HG03039 (cell line): Measurements from ENCODE around the gene DDRGK1.
"Not testable (repeated sequence)": the region's sequence is repeated elsewhere in the genome, so short reads cannot be mapped to it uniquely, and the experiment has no call there.

ENCODE experiments used
- ATAC-seq: cut with Tn5 transposase; IDR thresholded peaks from one replicate; pipeline ENCODE4 v1.9.1; 2021; ENCODE audit warnings: mild to moderate bottlenecking, moderate library complexity; ENCODE audit not compliant: unreplicated experiment

The DDRGK1 gene

GRCh38 chr20:3221398-3222226 lies 17.1 kb upstream of the DDRGK1 start:
- ATAC-seq: no peak

GRCh38 chr20:3218307-3218988 lies 14.0 kb upstream of the DDRGK1 start:
- peak; percentile 46 for ATAC-seq

GRCh38 chr20:3215359-3215917 lies 11.0 kb upstream of the DDRGK1 start:
- not testable (repeated sequence) for ATAC-seq

- no peak for ATAC-seq
Observed at GRCh38 chr20:3213226-3213625, 8.7 kb upstream of the DDRGK1 start.

DNA sequence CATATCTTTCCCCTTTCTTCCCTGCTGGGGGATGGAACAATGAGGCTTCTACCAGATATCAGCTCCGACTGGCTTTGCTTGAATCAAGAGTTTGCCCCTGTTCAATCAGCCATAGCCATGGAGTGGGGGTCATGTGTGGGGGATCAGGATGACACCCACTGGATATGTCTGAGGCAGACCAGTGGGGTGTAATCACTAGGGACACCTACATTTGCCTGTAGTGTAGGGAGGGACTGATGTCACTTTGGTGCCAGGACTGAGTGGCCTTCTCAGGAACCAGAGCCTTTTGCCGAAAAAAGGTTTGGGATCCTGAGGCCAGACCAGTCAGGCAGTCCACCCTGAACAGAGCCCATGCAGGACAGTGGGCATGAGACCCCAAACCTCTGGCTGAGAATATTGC lies 5.9 kb upstream of the DDRGK1 start:
- ATAC-seq: no peak

DNA sequence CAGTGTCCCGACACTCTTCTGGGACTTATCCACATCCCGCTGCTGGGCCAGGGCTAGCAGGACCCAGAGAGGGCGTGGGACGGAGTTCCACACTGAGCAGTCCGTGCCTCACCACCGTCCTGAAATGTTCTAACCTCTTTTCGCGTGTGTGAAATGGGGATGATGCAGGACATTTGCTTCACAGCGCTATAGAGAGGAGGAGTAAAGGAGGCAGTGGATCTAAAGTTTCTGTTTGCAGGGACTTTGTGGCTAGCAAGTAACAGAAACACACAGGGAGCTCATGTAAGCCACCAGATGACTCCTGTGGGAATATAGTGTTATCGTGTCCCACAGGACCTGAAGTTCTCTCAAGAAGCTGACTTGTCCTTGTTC lies 5.5 kb upstream of the DDRGK1 start:
- no peak for ATAC-seq

- ATAC-seq: no peak
Observed at GRCh38 chr20:3209257-3209945, 4.9 kb upstream of the DDRGK1 start, which contains the start of gene ITPA. Gene ITPA (plus strand): TSS chr20:3209498. CDS start chr20:3209552, 54 bp downstream.

DNA sequence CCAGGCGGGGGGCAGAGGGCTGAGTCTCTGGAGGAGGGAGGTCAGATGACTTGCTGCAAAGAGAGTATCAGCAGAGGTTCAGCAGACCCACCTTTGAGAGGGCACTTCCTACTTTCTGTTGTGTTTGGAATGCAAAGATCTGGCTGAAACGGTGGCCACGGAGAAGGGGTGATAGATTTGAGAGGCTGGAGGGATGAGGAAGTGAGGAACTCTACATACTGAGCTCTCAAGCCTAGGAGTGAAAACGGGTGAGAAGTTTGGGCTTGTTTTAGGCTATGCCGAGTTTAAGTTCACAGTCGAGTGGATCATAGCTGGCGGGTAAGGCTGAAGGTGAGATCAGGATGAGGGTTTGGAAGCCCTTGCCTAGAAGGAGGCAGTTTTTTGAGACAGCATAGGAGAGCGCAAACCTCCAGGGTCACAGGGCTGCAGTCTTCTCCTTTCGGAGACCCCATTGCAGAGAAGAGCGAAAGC lies 4.3 kb upstream of the DDRGK1 start:
- ATAC-seq: no peak

DNA sequence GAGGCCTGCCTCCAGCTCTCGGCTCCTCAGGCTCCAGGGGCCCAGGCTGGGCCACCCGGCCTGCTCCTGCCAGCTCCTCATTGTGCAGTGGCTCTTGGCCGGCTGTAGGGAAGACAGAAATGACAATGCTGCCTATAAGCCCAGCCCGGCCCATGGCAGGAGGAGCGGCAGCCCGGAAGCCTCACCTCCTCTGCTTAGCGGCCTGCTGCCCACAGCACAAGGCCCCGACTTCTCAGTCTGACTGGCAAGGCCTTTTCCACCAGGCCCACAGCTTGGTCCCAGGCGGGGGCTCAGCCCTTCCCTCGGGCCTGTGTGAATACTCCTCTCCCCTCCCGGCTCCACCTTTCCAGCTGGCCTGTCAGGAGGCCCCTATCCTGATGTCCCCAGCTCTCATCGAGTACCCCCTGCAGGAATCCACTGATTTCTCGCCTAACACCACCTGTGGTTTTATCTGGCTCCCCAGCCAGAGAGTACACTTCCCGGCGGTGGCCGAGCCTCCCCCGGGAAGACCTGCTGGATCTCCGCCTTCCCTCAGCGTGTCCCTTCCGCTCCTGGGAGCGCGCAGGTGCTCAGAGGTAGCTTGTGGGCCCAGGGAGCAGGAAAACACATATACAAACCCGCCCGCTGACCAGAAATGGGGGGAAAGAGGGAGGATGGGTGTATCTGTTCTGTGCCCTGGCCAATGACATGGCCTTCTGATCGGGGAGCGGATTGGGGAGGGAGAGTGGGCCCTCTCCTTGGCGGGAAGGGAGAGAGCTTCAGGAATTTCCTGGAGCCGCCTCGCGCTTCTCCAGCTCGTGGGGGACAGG lies 963 bp downstream of the DDRGK1 start:
- peak; percentile 13 for ATAC-seq

DNA sequence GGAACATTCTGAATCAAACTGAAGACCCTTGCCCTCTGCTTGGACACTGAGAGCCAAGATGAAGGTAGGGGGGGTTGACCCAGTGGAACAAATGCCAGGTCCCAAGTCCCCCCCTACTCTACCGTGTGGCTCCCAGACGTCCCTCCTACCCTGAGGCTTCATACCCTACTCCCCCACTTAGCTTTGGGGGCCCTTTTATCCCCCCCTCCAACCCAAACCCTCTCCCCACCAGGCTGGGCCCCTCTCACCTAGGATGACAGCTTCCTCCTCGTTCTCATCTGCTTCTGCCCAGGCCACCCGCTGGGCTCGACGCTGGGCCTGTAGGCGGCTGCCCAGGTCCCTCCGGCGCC lies 1.5 kb downstream of the DDRGK1 start:
- no peak for ATAC-seq

- ATAC-seq: no peak
Observed at GRCh38 chr20:3199976-3200755, 4.3 kb downstream of the DDRGK1 start.

DNA sequence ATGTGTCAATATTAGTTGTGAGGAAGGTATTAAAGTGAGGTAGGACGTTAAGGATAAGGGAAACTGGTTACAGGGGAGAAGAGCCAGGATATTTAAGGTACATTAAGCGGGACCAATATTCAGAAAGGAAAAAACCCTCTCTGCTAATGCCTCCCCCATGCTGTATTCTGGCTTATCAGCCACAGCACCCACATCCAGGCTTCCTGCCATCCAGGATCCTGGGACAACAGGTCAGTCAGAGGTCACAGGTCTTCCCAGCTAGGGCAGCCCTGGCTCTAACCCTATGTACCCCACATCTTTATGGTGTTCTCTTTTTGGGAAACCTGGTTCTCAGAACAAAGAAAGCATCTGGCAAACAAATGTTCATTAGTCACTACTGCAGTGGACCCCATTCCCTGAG lies 5.3 kb downstream of the DDRGK1 start:
- ATAC-seq: no peak

DNA sequence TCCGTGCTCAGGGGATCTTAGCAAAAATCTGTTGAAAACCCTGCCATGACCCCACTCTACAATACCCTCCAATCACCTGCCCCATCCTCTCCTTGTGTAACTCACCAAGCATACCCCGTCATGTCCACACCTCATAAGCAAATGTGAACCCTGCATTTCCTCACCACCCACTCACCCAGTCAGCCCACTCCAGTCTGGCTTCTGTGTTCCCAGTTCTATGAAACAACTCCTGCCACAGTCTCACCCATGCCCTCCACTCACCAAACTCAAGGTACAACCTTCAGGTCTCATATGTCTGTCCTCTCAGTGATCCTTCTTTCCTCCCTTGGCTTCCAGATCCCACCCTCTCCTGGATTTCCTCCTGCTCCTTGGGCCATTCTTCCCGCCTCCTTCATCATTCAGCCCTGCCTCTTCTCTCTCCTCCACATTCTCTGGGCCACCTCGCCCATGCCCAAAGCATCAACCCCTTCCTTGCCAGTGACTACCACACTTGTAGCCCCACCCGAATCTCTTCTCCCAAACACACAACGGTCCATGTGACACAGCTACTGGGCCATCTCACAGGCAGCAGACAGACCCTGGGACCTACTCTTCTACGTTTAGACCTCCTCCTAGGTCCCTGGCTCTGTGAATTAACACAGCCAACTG lies 8.8 kb downstream of the DDRGK1 start:
- ATAC-seq: no peak

DNA sequence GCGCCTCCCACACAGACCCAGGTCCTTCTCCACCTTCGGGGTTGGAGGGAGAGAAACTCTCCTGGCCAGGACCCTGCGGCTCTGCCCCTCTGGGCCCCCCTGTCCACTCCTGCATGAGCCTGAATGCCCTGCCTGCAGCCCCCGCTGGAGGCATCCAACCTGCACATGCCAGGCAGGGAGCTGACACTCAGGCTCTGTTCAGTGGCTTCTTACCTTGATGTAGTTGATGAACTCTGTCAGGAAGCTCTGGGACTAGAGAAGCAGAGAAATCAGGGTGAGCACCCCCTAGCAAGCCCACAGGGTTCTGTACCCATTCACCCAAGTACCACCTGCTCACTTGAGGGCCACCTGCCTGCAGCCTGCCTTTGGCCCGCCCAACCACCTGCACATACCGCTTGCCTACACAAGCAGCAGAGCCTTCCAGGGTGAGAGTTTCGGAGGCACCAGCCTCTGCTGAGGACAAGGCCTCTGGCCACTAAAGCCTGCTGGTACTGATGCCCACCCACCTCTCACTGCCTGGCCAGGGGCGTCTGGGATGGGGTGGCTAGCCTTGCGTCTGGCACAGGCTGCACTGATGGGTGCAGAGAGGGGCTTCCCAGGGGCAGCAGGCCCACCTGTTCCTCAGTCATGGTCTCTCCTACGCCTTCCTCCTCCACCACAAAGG lies 9.7 kb downstream of the DDRGK1 start:
- no peak for ATAC-seq

DNA sequence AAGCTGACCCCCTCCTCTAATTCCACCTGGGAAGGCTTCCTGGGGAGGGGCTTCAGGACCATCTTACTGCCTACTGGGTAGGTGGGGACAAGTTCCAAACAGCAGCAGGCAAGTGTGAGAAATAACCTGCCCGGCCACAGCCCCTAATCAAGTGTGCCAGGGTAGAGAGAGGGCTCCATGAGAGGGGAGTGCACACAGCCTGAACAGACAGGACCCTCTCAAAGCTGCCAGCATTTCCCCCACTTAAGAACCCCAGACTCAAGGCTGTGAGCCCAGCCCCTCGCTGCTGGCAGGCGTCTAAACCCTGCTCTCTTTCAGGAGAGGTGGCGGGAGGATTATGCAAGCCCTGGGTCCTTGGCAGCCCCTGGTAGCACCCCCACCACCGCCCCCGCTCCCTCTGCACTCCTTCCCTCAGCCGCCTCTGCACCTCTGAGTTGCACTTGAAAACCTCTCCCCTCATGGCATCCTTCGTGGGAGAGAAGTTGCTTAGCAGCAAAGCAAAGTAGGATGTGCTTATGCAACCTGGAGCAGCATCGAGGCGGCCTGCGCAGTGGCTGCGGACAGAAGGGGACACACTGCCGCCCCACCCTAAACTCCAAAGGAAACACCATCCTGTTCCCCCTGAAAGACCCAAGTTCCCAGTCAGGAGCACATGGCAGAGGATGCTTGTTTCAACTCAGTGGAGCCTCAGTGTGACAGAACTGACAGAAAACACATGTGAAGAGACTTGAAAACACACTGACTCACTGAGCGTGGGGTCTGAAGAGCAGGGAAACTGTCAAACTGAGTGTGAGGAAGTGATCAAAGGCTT lies 10.5 kb downstream of the DDRGK1 start:
- ATAC-seq: no peak

- no peak for ATAC-seq
Observed at GRCh38 chr20:3192226-3193015, 12.1 kb downstream of the DDRGK1 start.

DNA sequence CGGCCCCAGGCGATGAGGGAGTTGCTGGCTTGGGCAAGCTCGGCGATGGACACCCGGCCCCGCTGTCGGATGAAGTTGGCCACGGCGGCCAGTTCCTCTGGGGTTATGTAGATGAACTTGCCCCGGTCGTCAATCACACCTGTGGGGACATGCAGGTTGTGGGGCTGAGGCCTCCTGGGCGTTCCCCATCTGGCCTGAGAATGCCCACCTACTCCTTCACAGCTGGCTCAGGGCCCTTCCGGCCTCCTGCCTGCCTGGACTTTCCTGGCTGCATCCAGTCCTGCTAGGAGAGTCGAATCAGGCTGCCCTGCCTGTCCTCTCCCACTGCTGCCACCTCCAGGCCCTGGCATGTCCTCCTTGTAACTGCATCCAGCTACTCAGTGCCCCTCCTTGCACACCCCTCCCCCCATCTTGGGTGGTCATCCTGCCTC lies 13.8 kb downstream of the DDRGK1 start:
- no peak for ATAC-seq
